Trophoblast cell (in vitro differentiated cells and primary cell): Measurements from ENCODE around the gene SLC22A15.

Experiments used
- DNase-seq, 2 donors: peaks; one replicate each; pipeline ENCODE4 v3.0.0-alpha.2; 2016
- H2AFZ ChIP-seq: 2 replicates; pipeline ENCODE4 v1.6.1; 2013; ENCODE audit warnings: low read length, moderate library complexity, mild to moderate bottlenecking; ENCODE audit not compliant: insufficient read depth, poor library complexity
- H2AK5ac ChIP-seq: 2 replicates; pipeline ENCODE4 v1.6.1; 2013; ENCODE audit warnings: mild to moderate bottlenecking, low read length
- H2BK120ac ChIP-seq: 2 replicates; pipeline ENCODE4 v1.6.1; 2013; ENCODE audit warnings: low read length, mild to moderate bottlenecking, moderate library complexity; ENCODE audit not compliant: insufficient read depth, poor library complexity
- H2BK12ac ChIP-seq: 2 replicates; pipeline ENCODE4 v1.6.1; 2013; ENCODE audit warnings: mild to moderate bottlenecking, low read length, moderate library complexity
- H2BK5ac ChIP-seq: 2 replicates; pipeline ENCODE4 v1.6.1; 2013; ENCODE audit warnings: low read length, low read depth, moderate library complexity, mild to moderate bottlenecking; ENCODE audit not compliant: poor library complexity
- H3K14ac ChIP-seq: 2 replicates; pipeline ENCODE4 v1.6.1; 2013; ENCODE audit warnings: mild to moderate bottlenecking, low read length
- H3K18ac ChIP-seq: 2 replicates; pipeline ENCODE4 v1.6.1; 2013; ENCODE audit warnings: mild to moderate bottlenecking, low read length
- H3K23ac ChIP-seq: 2 replicates; pipeline ENCODE4 v1.6.1; 2013; ENCODE audit warnings: low read length
- H3K27ac ChIP-seq: 2 replicates; pipeline ENCODE4 v1.5.1; 2013; ENCODE audit warnings: low read depth, mild to moderate bottlenecking, inconsistent platforms, low read length, moderate library complexity
- H3K27me3 ChIP-seq: 2 replicates; pipeline ENCODE4 v1.6.1; 2013; ENCODE audit warnings: inconsistent platforms, mild to moderate bottlenecking, low read length, moderate library complexity; ENCODE audit not compliant: insufficient read depth
- H3K36me3 ChIP-seq, 2 experiments: 1 replicate in 1 of 2; 2 replicates in 1 of 2; pipeline ENCODE4 v1.6.1; 2013; ENCODE audit warnings: low read length in 2 of 2, mild to moderate bottlenecking in 2 of 2, moderate library complexity in 1 of 2; ENCODE audit not compliant: insufficient read depth in 2 of 2, control insufficient read depth in 1 of 2
- H3K4ac ChIP-seq: 2 replicates; pipeline ENCODE4 v1.6.1; 2013; ENCODE audit warnings: low read depth, mild to moderate bottlenecking, low read length, moderate library complexity
- H3K4me1 ChIP-seq, 2 experiments: 1 replicate in 1 of 2; 2 replicates in 1 of 2; pipeline ENCODE4 v1.6.1; 2013; ENCODE audit warnings: low read length in 2 of 2, mild to moderate bottlenecking in 2 of 2, moderate library complexity in 1 of 2; ENCODE audit not compliant: insufficient read depth in 2 of 2, control insufficient read depth in 1 of 2
- H3K4me2 ChIP-seq: 2 replicates; pipeline ENCODE4 v1.6.1; 2013; ENCODE audit warnings: inconsistent platforms, mild to moderate bottlenecking, low read length, moderate library complexity
- H3K4me3 ChIP-seq: 2 replicates; pipeline ENCODE4 v1.5.1; 2013; ENCODE audit warnings: mild to moderate bottlenecking, low read depth, low read length, inconsistent platforms
- H3K79me1 ChIP-seq: one replicate; pipeline ENCODE4 v1.6.1; 2013; ENCODE audit warnings: low read length
- H3K79me2 ChIP-seq: 2 replicates; pipeline ENCODE4 v1.6.1; 2013; ENCODE audit warnings: low read length, mild to moderate bottlenecking; ENCODE audit not compliant: control insufficient read depth, insufficient read depth, poor library complexity
- H3K9ac ChIP-seq: 2 replicates; pipeline ENCODE4 v1.6.1; 2013; ENCODE audit warnings: mild to moderate bottlenecking, low read length
- H3K9me3 ChIP-seq: 2 replicates; pipeline ENCODE4 v1.6.1; 2013; ENCODE audit warnings: low read depth, mild to moderate bottlenecking, control low read depth, inconsistent platforms, low read length; ENCODE audit not compliant: insufficient read depth
- H4K12ac ChIP-seq: 2 replicates; pipeline ENCODE4 v1.6.1; 2013; ENCODE audit warnings: low read depth, mild to moderate bottlenecking, low read length, moderate library complexity
- H4K8ac ChIP-seq: 2 replicates; pipeline ENCODE4 v1.6.1; 2013; ENCODE audit warnings: low read depth, mild to moderate bottlenecking, low read length, moderate library complexity
- H4K91ac ChIP-seq: one replicate; pipeline ENCODE4 v1.6.1; 2013; ENCODE audit warnings: low read depth, mild to moderate bottlenecking, low read length, moderate library complexity
- WGBS: extraction: QIAGEN DNeasy Blood & Tissue Kit; methylation state at CpG from one replicate; pipeline ENCODE4 v1.1.7; 2013; ENCODE audit warnings: missing lambda C conversion rate; ENCODE audit not compliant: insufficient read length, insufficient coverage; ENCODE audit errors: extremely low coverage; 5-methylcytosine and 5-hydroxymethylcytosine counted together

The SLC22A15 gene

GRCh38 chr1:116089870-116090269 lies 113.6 kb downstream of the SLC22A15 start:
- Histone ChIP-seq H3K36me3 (no peaks in the 10 kb centered on the region), H3K18ac (no peak overlapping the region), H2AFZ (no peak overlapping the region), H3K23ac (no peak overlapping the region), H2BK12ac (no peak overlapping the region), H3K79me1 (no peaks in the 10 kb centered on the region), H3K14ac (no peak overlapping the region), H4K91ac (no peak overlapping the region), H3K9me3 (no peaks in the 10 kb centered on the region), H3K79me2 (no peaks in the 10 kb centered on the region), H2AK5ac (no peak overlapping the region), H4K12ac (no peak overlapping the region), H3K27ac (no peak overlapping the region), H3K4ac (no peak overlapping the region), H2BK5ac (no peak overlapping the region), H4K8ac (no peak overlapping the region), H3K4me1 (peaks cover 8 to 10% of the 10 kb centered on the region in 2 experiments), H2BK120ac (no peak overlapping the region), H3K4me3 (no peak overlapping the region), H3K27me3 (no peaks in the 10 kb centered on the region), H3K4me2 (no peak overlapping the region), H3K9ac (no peak overlapping the region)
- no CpG with 5 or more reads among the region's 1 CpG for WGBS
- no peak for DNase-seq

GRCh38 chr1:116091083-116091482 lies 114.8 kb downstream of the SLC22A15 start:
- H3K27ac ChIP-seq, result no peak overlapping the region
- H3K36me3 ChIP-seq, result no peaks in the 10 kb centered on the region
- H3K79me2 ChIP-seq, result no peaks in the 10 kb centered on the region
- no peak overlapping the region for H3K4me3 ChIP-seq
- H2BK120ac ChIP-seq, result no peak overlapping the region
- H4K12ac ChIP-seq, result no peak overlapping the region
- H2AFZ ChIP-seq, result no peak overlapping the region
- no peak overlapping the region for H3K9ac ChIP-seq
- no peak overlapping the region for H3K4me2 ChIP-seq
- H2BK5ac ChIP-seq, result no peak overlapping the region
- DNase-seq, result no peak
- H3K23ac ChIP-seq, result no peak overlapping the region
- no peak overlapping the region for H2BK12ac ChIP-seq
- H4K91ac ChIP-seq, result no peak overlapping the region
- H3K14ac ChIP-seq, result no peak overlapping the region
- no peaks in the 10 kb centered on the region for H3K9me3 ChIP-seq
- H3K4me1 ChIP-seq, result peaks cover 8 to 10% of the 10 kb centered on the region in 2 experiments
- no peak overlapping the region for H4K8ac ChIP-seq
- H2AK5ac ChIP-seq, result no peak overlapping the region
- no peaks in the 10 kb centered on the region for H3K79me1 ChIP-seq
- WGBS, result no CpG with 5 or more reads among the region's 1 CpG
- no peaks in the 10 kb centered on the region for H3K27me3 ChIP-seq
- H3K4ac ChIP-seq, result no peak overlapping the region
- no peak overlapping the region for H3K18ac ChIP-seq

DNA sequence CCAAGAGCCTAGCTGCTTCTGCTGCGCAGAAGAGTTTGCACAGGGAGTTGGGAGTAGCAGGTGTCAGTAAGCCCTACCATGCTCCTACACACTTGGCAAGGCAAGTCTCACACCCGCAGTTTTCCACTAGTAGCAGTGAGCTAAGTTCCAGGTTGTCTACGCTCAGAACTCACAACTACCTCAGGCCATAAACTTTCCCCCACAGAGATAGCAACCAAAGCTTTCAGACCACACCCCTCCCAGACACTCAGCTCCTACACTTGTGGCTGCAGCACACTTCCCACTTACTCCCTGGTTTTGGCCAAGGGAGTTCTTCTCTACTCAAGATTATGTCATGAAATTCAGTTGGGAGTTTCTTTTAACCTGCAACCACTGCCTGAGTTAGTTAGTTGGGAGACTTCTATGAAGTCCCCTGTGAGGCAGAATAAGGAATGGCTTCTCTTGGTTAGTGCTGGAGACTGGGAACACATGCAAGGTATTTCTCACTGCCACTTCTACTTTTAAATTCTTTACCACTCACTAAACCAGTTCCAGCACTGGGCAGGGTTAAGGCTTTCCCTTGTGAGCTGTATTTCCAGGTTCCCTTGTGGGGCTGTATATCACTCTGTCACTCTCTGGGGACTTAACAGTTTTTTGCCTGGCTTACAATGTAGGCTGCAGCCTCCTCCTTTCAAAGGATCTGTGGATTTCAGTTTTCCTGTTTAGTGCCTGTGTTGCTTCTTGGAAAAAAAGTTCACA lies 116.6 kb downstream of the SLC22A15 start:
- no peaks in the 10 kb centered on the region for H3K79me2 ChIP-seq
- H3K4me2 ChIP-seq, result peak overlapping the region; percentile 45
- H3K23ac ChIP-seq, result no peak overlapping the region
- no peak overlapping the region for H2BK12ac ChIP-seq
- no peaks in the 10 kb centered on the region for H3K36me3 ChIP-seq
- H3K79me1 ChIP-seq, result no peaks in the 10 kb centered on the region
- no peak overlapping the region for H4K8ac ChIP-seq
- no peak overlapping the region for H4K12ac ChIP-seq
- H2BK5ac ChIP-seq, result no peak overlapping the region
- no peaks in the 10 kb centered on the region for H3K27me3 ChIP-seq
- DNase-seq, result peak; percentile 61 to 73
- no peak overlapping the region for H3K4ac ChIP-seq
- H2AFZ ChIP-seq, result no peak overlapping the region
- peaks cover 8 to 10% of the 10 kb centered on the region in 2 experiments for H3K4me1 ChIP-seq
- H3K27ac ChIP-seq, result peak overlapping the region; percentile 14
- H4K91ac ChIP-seq, result no peak overlapping the region
- no peaks in the 10 kb centered on the region for H3K9me3 ChIP-seq
- H2BK120ac ChIP-seq, result no peak overlapping the region
- no peak overlapping the region for H3K18ac ChIP-seq
- no CpG with 5 or more reads among the region's 3 CpGs for WGBS
- H3K14ac ChIP-seq, result no peak overlapping the region
- no peak overlapping the region for H3K4me3 ChIP-seq
- H3K9ac ChIP-seq, result peak overlapping the region; percentile 59
- H2AK5ac ChIP-seq, result no peak overlapping the region

GRCh38 chr1:116095027-116095426 lies 118.7 kb downstream of the SLC22A15 start:
- Histone ChIP-seq H3K4me3 (no peak overlapping the region), H2AFZ (no peak overlapping the region), H4K8ac (no peak overlapping the region), H3K23ac (no peak overlapping the region), H3K27me3 (no peaks in the 10 kb centered on the region), H4K91ac (no peak overlapping the region), H2BK5ac (no peak overlapping the region), H3K4me2 (no peak overlapping the region), H4K12ac (no peak overlapping the region), H2BK120ac (no peak overlapping the region), H2AK5ac (no peak overlapping the region), H3K9me3 (no peaks in the 10 kb centered on the region), H3K14ac (no peak overlapping the region), H3K18ac (no peak overlapping the region), H3K4ac (no peak overlapping the region), H3K79me2 (no peaks in the 10 kb centered on the region), H3K4me1 (peaks cover 8 to 10% of the 10 kb centered on the region in 2 experiments), H3K79me1 (no peaks in the 10 kb centered on the region), H3K36me3 (no peaks in the 10 kb centered on the region), H3K9ac (no peak overlapping the region), H2BK12ac (no peak overlapping the region), H3K27ac (no peak overlapping the region)
- no peak for DNase-seq
